Kidney glomerular epithelial cell (primary cell): ENCODE results near the gene ATP8A2.
A peak's percentile ranks its signal among the peaks of the same experiment; 100 is the strongest.

ENCODE experiments used
- DNase-seq: peaks from one replicate; lab custom pipeline; 2025; lab: John Stamatoyannopoulos, UW

The ATP8A2 gene

GRCh38 chr13:26015271-26016125 lies 643.7 kb downstream of the ATP8A2 start:
- DNase-seq: no peak

- DNase-seq: no peak
Measured at GRCh38 chr13:26016189-26016588, 644.4 kb downstream of the ATP8A2 start.

GRCh38 chr13:26017196-26017921 lies 645.6 kb downstream of the ATP8A2 start:
- no peak for DNase-seq

GRCh38 chr13:26017932-26018665 lies 646.3 kb downstream of the ATP8A2 start:
- DNase-seq: peak; percentile 29

GRCh38 chr13:26019251-26019650 lies 647.5 kb downstream of the ATP8A2 start:
- DNase-seq: peak; percentile 52

- DNase-seq: peak; percentile 97
Measured at GRCh38 chr13:26019881-26020870, 648.4 kb downstream of the ATP8A2 start.

GRCh38 chr13:26020891-26021290 lies 649.1 kb downstream of the ATP8A2 start:
- no peak for DNase-seq

- DNase-seq: peak; percentile 28
Measured at GRCh38 chr13:26021516-26021915, 649.7 kb downstream of the ATP8A2 start.

- no peak for DNase-seq
Measured at GRCh38 chr13:26021956-26022355, 650.2 kb downstream of the ATP8A2 start.

- DNase-seq: peak; percentile 86
Measured at GRCh38 chr13:26022538-26023292, 650.9 kb downstream of the ATP8A2 start.

- DNase-seq: peak; percentile 59
Measured at GRCh38 chr13:26024558-26024957, 652.8 kb downstream of the ATP8A2 start.

GRCh38 chr13:26025196-26025595 lies 653.4 kb downstream of the ATP8A2 start:
- DNase-seq: no peak

GRCh38 chr13:26025771-26026170 lies 654.0 kb downstream of the ATP8A2 start:
- no peak for DNase-seq

GRCh38 chr13:26026211-26026610 lies 654.4 kb downstream of the ATP8A2 start:
- no peak for DNase-seq

- DNase-seq: no peak
Measured at GRCh38 chr13:26029581-26030136, 657.9 kb downstream of the ATP8A2 start.

GRCh38 chr13:26030331-26030730 lies 658.6 kb downstream of the ATP8A2 start:
- no peak for DNase-seq

- no peak for DNase-seq
Measured at GRCh38 chr13:26034018-26034417, 662.2 kb downstream of the ATP8A2 start.

- DNase-seq: no peak
Measured at GRCh38 chr13:26036383-26036782, 664.6 kb downstream of the ATP8A2 start.

- no peak for DNase-seq
Measured at GRCh38 chr13:26037302-26037701, 665.5 kb downstream of the ATP8A2 start.

GRCh38 chr13:26038931-26039475 lies 667.2 kb downstream of the ATP8A2 start:
- DNase-seq: no peak
